Colon (tissue), 2 donors: ENCODE measurements around the gene NASP.
A peak's percentile ranks its signal among the peaks of the same experiment; 100 is the strongest.

Experiments used
- FAIRE-seq: peaks from 2 replicates; lab custom pipeline; 2012; peaks lifted over from hg19 to GRCh38; lab: Jason Lieb, UNC
- donor health status: control.
- donor health status: control.

The NASP gene

GRCh38 chr1:45620588-45621500 is 37.0 kb downstream of the NASP start:
- FAIRE-seq = no peak

GRCh38 chr1:45621501-45621836 is 37.6 kb downstream of the NASP start:
- FAIRE-seq = no peak

- FAIRE-seq = no peak
Measured at GRCh38 chr1:45621895-45622523, 38.2 kb downstream of the NASP start.

- no peak for FAIRE-seq
Measured at GRCh38 chr1:45622524-45623394, 38.9 kb downstream of the NASP start.

- FAIRE-seq = no peak
Measured at GRCh38 chr1:45623972-45624371, 40.1 kb downstream of the NASP start, which contains the start of gene CCDC17. Gene CCDC17, minus strand, starts transcription at chr1:45624054. Its CDS starts 145 bp downstream, at chr1:45623909.

- no peak for FAIRE-seq
Measured at GRCh38 chr1:45629035-45629434, 45.2 kb downstream of the NASP start.

- FAIRE-seq = no peak
Measured at GRCh38 chr1:45630429-45630828, 46.6 kb downstream of the NASP start.

GRCh38 chr1:45635211-45635610 is 51.4 kb downstream of the NASP start:
- FAIRE-seq = no peak

- FAIRE-seq = no peak
Measured at GRCh38 chr1:45640293-45640692, 56.5 kb downstream of the NASP start.

GRCh38 chr1:45643321-45643720 is 59.5 kb downstream of the NASP start:
- no peak for FAIRE-seq

GRCh38 chr1:45643978-45644377 is 60.1 kb downstream of the NASP start:
- FAIRE-seq = peak; percentile 41

GRCh38 chr1:45644661-45645060 is 60.8 kb downstream of the NASP start:
- no peak for FAIRE-seq

GRCh38 chr1:45647248-45648021 is 63.6 kb downstream of the NASP start:
- FAIRE-seq = no peak

- FAIRE-seq = no peak
Measured at GRCh38 chr1:45654540-45655280, 70.9 kb downstream of the NASP start.

- FAIRE-seq = no peak
Measured at GRCh38 chr1:45656573-45657226, 72.9 kb downstream of the NASP start.

- FAIRE-seq = no peak
Measured at GRCh38 chr1:45658171-45658570, 74.3 kb downstream of the NASP start.

- no peak for FAIRE-seq
Measured at GRCh38 chr1:45659222-45659621, 75.4 kb downstream of the NASP start.

- FAIRE-seq = no peak
Measured at GRCh38 chr1:45660336-45660735, 76.5 kb downstream of the NASP start.

- FAIRE-seq = no peak
Measured at GRCh38 chr1:45666836-45667235, 83.0 kb downstream of the NASP start.

- FAIRE-seq = no peak
Measured at GRCh38 chr1:45667321-45668111, 83.7 kb downstream of the NASP start.
